Stimulated activated CD8-positive, alpha-beta memory T cell treated with anti-CD3 and anti-CD28 coated beads, Interleukin-15, amount 100 ng/mL, for 4 hours (primary cell): ENCODE measurements around the gene ERGIC1.
A peak's percentile ranks its signal among the peaks of the same experiment; 100 is the strongest.

ENCODE experiments used
- DNase-seq, 2 donors: peaks; one replicate each; pipeline ENCODE4 v3.0.0-alpha.2; 2020; ENCODE audit warnings: low read depth in 2 of 2

Gene ERGIC1

DNA sequence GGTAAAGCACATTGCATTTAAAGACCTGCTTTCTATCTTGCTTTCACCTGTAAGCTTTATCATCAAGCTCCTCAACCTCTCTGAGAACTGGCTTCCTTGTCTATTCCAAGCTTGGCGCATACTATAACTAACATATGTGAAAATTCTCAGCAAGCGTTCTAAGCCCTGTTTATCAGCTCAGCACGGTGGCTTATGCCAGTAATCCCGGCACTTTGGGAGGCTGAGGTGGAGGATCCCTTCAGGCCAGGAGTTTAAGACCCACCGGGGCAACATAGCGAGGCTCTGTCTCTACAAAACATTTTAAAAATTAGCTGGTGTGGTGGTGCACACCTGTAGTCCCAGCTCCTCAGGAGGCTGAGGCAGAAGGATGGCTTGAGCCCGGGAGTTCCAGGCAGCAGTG is 147.9 kb downstream of the ERGIC1 start:
- DNase-seq, result no peak

DNA sequence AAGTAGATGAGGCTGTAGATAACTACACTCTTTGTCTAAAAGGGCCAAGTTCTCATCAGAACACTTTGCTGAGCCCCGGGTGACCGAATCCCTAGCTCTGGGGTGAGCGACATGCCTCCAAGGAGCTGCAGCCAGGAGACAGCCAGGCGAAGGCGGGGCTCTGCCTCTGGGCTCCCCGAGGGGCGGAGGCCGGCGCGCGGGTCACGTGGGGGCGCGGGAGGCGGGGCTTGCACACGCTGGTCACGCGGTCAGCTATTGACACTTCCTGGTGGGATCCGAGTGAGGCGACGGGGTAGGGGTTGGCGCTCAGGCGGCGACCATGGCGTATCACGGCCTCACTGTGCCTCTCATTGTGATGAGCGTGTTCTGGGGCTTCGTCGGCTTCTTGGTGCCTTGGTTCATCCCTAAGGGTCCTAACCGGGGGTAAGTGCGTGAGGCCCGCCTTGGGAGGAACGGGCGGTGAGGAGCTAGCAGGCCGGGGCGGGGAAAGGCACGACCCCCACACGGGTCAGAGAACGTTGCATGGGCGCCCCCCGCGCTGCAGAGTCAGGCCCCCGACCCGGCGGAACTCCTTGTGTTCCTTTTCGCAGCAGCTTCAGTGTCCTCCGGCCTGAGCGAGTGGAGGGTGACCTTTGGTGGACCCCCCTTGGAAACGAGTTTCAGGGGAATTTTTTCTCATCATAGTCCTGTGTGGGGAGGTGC is 149.6 kb downstream of the ERGIC1 start, which contains the start of gene ATP6V0E1:
Gene ATP6V0E1 (plus strand): TSS at position 230 of the 702 bp plus-strand sequence. CDS start 90 bp downstream, at position 320.
- peak; percentile 84 to 87 for DNase-seq

DNA sequence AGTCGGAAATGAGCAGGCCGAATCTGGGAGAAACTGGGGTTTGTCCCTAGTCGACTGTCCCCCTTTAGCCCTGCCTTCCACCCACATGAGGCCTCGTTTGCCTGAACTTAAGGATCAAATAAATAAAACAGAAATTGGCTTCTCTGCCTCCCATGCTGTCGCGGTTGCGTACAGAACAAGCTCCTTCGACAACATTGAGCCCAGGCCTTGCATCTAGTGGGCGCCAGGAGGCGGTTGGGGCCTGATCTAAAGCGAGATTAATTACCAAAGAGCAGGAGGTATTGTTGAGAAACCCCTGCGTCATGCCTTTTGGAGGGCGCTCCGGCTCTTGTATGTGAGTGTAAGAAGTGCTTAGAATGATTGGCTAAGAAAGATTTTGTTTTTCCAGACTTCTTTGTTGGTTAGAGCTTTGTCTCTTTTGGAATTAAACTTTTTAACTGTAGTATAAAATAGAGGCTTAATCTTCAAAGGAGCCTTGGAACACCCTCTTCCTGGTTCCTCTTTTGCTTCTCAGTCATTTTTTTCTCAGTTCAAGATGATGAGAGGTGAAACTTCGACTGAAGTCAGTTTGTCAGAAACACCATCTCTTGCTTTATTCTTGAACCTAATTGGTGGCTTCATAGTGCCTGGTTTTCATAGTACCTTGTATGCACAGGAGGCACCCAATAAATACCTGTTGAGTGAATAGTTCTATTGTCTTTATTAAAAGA is 150.3 kb downstream of the ERGIC1 start:
- peak; percentile 46 to 52 for DNase-seq

DNA sequence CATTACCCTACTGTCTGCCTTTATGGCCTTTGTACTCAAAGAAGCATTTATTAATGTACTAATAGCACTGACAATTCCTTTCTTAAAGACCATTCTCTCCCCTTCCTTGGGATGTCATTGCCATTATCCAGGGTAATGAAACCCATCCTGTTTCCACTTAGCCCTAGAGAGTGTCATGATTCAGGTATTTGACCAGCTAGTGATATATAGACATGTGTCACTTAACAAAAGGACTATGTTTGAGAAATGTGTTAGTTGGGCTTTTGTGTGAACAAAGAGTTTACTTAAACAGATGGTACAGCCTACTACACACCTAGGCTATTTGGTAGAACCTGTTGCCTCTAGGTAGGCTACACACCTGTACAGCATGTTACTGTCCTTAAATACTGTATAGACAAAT is 151.5 kb downstream of the ERGIC1 start:
- no peak for DNase-seq

DNA sequence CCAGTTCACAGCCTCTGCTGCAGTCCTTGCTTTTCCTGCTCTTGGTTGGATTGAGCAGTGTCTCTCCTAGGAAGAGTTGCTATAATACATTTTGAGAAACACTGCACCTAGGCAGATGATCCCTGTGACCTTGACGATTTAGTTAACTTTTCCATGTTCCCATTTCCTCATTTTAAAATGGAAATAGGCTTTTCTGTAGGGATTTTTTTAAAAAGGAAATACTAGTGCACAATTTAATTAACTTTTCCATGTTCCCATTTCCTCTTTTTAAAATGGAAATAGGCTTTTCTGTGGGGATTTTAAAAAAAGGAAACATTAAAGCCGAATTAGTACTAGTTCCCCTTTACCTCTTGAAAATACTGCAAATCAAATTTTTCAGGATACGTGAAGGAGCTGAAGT is 154.2 kb downstream of the ERGIC1 start:
- DNase-seq, result no peak

DNA sequence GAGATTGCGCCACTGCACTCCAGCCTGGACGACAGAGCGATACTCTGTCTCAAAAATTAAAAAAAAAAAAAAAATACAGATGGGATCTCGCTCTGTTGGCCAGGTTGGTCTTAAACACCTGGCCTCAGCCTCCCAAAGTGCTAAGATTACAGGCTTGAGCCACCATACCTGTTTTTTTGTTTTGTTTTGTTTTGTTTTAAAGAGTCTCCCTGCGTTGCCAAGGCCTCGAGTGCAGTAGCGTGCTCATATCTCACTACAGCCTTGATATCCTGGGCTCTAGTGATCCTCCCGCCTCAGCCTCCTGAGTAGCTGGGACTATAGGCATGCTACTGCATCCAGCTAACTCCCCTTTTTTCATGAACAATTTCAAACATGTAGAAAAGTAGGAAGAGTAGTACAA is 156.7 kb downstream of the ERGIC1 start:
- no peak for DNase-seq

DNA sequence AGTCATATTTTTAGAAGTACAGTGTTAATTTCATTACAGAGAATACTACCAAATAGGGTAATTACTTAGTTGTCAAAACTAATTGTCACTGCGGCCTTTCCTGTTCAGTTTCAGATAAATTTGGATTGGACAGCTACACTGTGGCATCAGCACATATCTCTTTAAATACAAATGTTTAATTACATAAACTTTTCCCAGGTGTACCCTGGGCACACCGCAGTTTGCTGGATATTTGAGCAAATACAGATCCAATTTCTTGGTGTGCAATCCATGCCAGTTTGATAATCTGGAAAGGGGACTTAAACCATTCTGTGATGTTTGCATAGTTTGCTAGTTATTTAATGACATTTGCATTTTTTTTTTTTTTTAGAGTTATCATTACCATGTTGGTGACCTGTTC is 160.4 kb downstream of the ERGIC1 start:
- no peak for DNase-seq

DNA sequence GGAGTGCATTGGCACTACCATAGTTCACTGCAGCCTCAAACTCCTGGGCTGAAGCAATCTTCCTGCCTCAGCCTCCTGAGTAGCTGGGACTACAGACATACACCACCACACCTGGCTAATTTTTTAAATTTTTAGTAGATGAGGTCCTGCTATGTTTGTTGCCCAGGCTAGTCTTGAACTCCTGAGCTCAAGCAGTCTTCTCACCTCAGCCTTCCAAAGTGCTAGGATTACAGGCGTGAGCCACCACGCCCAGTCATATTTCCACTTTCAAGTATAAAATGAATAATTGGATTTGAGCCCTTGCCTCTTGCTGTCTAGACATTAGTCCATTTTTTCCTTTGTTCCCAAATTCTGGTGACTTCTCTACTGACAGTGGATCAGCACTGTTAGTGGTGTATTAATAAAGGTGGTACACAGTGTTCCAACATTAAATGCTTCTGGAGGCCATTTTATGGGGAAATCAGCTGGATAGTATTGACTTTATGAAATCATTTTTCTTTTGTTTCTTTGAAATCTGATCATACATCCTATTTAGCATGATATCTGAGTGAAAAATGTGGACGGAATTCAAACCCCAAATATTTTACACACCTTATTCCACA is 165.4 kb downstream of the ERGIC1 start:
- DNase-seq, result no peak

DNA sequence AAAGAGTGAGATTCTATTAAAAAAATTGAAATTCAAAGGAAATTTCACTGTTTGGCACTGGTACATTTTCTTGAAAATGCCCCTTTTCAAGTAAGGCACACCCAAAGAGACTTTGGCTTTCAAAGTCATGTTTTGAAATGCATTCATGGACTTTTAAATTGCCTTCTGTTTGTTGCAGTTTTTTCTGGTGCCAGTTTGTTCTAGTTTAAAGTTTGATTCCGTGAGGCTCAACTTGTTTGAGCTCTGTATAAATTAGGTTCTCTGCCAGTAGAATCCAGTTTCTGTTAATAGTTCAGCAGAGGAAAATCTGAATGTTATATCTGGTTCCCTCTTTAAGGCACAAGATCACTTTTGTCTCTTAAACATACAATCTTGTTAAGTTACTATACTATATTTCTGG is 165.9 kb downstream of the ERGIC1 start:
- no peak for DNase-seq

DNA sequence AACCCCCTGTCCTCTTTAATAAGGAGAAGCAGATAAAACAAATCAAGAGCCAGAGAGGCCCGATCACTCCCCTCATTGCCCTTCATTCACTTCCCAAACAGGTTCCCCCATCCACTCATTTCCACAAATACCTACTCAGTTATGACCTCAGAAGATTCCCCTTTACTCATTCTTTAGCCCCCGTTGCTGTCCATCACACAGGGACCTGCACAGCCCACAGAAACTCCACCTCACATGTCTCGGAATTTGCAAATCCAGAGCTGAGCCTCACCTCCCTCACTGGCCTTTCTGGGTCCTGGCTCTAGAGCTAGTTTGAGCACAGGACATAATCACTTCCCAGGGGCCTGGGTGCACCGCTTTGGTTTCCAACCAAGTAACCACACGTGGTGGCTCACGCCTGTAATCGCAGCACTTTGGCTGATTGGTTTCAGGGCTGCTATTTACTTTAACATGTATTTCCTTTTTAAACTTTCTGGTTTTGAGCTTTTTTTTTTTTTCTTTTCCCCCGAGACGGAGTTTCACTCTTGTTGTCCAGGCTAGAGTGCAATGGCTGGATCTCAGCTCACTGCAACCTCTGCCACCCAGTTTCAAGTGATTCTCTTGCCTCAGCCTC is 167.3 kb downstream of the ERGIC1 start:
- DNase-seq, result no peak
